ENCODE results near the gene WFIKKN2.

Gene WFIKKN2

GRCh38 chr17:50861334-50861676 is 25.9 kb downstream of the WFIKKN2 start:
- TF ChIP-seq POLR2AphosphoS5 (IDR thresholded peaks at IDR 0.05; ENCODE audit: low read depth, low read length) (no peak), SIN3A (IDR thresholded peaks at IDR 0.05; ENCODE audit: borderline replicate concordance, insufficient read depth, low read length) (no peak), REST (IDR thresholded peaks at IDR 0.05; ENCODE audit: insufficient read depth in 1 of 2, low read depth in 2 of 2, low read length in 2 of 2) (no peak), TAF1 (IDR thresholded peaks at IDR 0.05; ENCODE audit: borderline replicate concordance, insufficient read depth, low read length) (no peak), FOXP2 (optimal IDR thresholded peaks at IDR 0.05; ENCODE audit: borderline replicate concordance, extremely low read depth, extremely low read length, insufficient read depth) (no peak)

GRCh38 chr17:50861822-50862528 is 26.6 kb downstream of the WFIKKN2 start:
- TF ChIP-seq FOXP2 (optimal IDR thresholded peaks at IDR 0.05; ENCODE audit: borderline replicate concordance, extremely low read depth, extremely low read length, insufficient read depth) (no peak), POLR2AphosphoS5 (IDR thresholded peaks at IDR 0.05; ENCODE audit: low read depth, low read length) (no peak), TAF1 (IDR thresholded peaks at IDR 0.05; ENCODE audit: borderline replicate concordance, insufficient read depth, low read length) (no peak), REST (IDR thresholded peaks at IDR 0.05; ENCODE audit: insufficient read depth in 1 of 2, low read depth in 2 of 2, low read length in 2 of 2) (no peak), SIN3A (IDR thresholded peaks at IDR 0.05; ENCODE audit: borderline replicate concordance, insufficient read depth, low read length) (no peak)

GRCh38 chr17:50863221-50863843 is 27.9 kb downstream of the WFIKKN2 start:
- TF ChIP-seq FOXP2 (optimal IDR thresholded peaks at IDR 0.05; ENCODE audit: borderline replicate concordance, extremely low read depth, extremely low read length, insufficient read depth) (no peak), REST (IDR thresholded peaks at IDR 0.05; ENCODE audit: insufficient read depth in 1 of 2, low read depth in 2 of 2, low read length in 2 of 2) (no peak), POLR2AphosphoS5 (IDR thresholded peaks at IDR 0.05; ENCODE audit: low read depth, low read length) (0 out of 2 replicates have a peak, but pooled peaks have one; percentile 26)

GRCh38 chr17:50863931-50864330 is 28.5 kb downstream of the WFIKKN2 start:
- TF ChIP-seq SIN3A (IDR thresholded peaks at IDR 0.05; ENCODE audit: borderline replicate concordance, insufficient read depth, low read length) (no peak), POLR2AphosphoS5 (IDR thresholded peaks at IDR 0.05; ENCODE audit: low read depth, low read length) (no peak), FOXP2 (optimal IDR thresholded peaks at IDR 0.05; ENCODE audit: borderline replicate concordance, extremely low read depth, extremely low read length, insufficient read depth) (no peak), REST (IDR thresholded peaks at IDR 0.05; ENCODE audit: insufficient read depth in 1 of 2, low read depth in 2 of 2, low read length in 2 of 2) (no peak), TAF1 (IDR thresholded peaks at IDR 0.05; ENCODE audit: borderline replicate concordance, insufficient read depth, low read length) (no peak)
